NCI-H2196 treated with DMSO at 0.1 percent for 48 hours (cell line): ENCODE measurements around the gene METTL16.

Experiments
- DNase-seq: peaks from one replicate; lab custom pipeline; 2025; ENCODE audit not compliant: unreplicated experiment; lab: John Stamatoyannopoulos, UW

METTL16 gene

GRCh38 chr17:2397247-2398171 is 114.2 kb downstream of the METTL16 start:
- no peak for DNase-seq

DNA sequence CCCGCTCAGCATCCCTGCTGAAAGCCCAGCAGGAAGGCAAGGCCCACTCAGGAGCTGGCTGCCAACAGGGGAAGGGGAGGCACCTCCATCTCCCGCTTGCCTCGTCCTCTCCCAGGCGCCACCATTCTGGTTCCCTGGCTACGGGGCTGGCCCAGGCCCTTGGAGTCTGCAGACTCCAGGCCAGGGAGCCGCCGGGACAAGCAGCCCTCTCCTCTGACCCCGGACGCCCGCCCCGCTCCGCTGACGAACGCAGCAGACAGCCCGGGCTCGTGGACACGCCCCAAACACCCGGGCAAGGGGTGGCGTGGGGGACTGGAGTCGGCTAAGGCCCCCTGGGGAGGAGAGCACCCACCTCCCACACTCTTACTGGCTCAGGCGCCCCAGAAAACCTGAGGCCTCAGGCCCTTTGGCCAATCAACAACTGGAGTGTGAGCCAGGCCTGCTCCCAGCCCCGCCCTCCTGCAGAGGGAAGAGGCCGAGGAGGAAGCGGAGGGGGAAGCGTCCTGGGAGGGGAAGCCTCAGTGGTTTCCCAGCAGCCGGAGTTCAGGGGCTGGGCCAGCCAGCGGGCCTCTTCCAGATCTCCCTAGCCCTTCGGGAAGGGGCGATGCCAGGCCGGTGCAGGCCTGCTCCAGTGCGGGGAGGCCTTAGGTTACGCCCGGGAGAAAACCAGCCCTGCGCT is 115.0 kb downstream of the METTL16 start:
- peak; percentile 62 for DNase-seq

DNA sequence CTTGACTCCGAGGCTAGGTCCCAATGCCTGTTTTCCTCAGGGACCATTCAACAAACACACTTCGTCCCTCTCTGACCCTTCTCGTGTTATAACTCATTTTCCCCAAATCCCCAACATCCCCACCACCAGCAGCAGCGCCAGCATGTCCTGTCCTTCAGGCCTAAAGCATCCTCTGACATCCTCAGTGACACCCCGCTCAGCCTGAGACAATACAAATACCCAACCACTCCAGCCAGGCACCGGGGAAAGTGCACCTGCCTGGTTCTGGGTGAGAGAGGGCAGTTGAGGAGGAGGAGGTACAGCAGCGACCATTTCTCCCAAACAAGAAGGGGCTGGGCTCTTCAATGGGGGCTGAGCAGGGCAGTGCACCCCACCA is 115.5 kb downstream of the METTL16 start:
- DNase-seq: no peak

DNA sequence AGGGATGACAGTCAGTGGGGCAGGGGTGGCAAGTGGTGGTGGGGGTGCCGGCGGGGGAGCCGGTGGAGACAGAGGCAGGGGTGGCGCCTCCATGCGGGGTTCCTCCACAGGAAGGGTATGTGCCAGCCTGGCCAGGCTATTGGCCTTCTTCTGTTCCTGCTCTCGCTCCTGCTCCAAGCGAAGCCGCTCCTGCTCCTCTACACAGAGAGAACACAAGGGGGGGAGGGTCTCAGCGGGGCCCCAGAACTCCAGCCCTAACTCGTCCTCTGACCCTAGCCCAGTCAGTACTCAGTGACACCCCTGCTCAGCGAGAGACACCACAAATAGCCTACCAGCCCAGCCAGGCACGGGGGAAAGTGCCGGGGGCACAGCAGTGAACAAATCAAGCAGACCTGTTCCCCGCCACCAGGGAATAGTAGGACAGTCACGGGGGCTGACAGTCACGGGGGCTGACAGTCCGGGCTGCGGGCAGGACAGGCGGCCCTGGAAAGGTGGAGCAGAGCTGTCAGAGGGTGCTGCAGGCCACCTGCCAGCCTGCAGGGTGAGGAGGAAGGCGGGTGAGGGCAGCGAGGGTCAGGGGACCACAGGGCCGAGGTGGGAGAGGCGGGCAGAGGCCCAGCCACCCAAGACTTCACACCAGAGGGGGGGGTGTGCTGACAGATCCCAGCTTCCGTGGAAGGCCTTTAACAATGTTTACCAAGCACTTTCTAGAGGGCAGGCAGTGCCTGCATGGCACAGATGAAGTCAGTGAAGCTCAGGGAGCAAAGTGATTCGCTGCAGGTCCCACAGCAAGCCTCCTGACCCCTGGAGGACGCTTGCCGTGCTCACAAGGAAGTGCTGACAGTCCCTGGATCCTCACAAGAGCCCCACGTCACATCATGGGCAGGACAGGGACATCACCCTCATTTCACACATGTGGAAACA is 116.2 kb downstream of the METTL16 start:
- DNase-seq: no peak

GRCh38 chr17:2394775-2395201 is 116.9 kb downstream of the METTL16 start:
- no peak for DNase-seq

- no peak for DNase-seq
These were observed 117.5 kb downstream of the METTL16 start for GRCh38 chr17:2393954-2394749.

DNA sequence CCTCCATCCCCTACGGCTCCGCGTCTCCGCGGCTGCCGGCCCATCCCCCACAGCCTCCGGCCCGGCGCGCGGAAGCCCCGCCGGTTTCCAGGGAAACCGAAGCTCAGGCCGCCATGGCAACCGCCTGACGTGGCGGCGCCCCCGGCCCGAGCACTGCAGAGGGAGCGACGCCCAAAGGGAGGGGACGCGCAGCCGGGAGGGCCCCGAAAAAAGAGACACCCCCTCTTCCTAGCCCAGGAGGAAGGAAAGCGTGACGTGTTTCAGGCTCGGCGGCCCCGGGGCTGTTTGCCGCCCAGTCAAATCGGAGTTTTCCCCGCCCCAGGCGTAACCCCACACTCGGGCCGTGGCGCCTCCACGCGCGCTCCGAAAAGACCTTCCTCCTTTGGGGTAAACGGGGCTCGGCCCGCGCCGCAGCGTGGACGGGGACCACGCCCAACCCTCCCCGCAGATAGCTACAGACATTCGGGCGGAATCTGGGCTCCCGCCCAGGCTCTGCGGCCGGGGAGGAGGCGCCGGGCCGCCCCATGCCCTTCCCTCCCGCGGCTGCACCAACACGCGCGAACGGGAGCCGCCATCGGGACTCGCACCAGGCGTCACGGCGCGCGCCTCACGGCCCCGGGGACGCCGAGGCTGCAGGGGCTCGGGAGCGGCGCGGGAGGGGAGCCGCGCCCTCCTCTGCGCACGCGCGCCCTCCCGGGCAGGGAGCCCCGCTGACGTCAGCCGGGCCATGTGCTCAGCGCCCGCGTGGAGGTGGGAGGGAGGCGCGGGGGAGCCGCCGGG is 118.3 kb downstream of the METTL16 start:
- peak; percentile 20 for DNase-seq

- DNase-seq: peak; percentile 60
These were observed 119.2 kb downstream of the METTL16 start for GRCh38 chr17:2392252-2393173.

GRCh38 chr17:2391597-2392251 is 120.0 kb downstream of the METTL16 start:
- DNase-seq: no peak

DNA sequence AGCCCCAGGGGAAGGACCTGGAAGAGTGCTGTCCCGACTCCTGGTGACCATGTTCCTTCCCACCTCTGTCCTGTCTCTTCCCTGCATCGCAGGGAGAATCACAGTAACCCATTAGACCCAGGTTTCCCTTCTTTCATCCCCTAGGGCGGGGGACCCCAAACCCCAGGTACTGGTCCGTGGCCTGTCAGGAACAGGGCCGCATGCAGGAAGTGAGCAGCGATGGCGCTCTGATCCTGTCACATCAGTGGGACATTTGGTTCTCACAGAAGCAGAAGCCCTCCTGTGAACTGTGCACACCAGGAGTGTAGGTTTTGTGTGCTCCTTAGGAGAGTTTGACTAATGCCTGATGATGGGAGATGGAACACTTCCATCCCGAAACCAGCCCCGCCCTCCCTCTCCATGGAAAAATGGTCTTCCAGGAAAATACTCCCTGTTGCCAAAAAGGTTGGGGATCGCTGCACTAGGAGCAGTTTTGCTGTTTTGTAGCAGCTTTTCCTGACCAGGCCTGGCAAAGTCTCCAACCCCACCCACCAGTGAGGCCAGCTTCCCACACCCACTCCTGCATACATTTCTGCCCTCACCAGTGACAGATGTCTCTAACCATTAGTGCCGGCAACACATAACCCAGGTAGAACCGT is 121.4 kb downstream of the METTL16 start:
- no peak for DNase-seq

DNA sequence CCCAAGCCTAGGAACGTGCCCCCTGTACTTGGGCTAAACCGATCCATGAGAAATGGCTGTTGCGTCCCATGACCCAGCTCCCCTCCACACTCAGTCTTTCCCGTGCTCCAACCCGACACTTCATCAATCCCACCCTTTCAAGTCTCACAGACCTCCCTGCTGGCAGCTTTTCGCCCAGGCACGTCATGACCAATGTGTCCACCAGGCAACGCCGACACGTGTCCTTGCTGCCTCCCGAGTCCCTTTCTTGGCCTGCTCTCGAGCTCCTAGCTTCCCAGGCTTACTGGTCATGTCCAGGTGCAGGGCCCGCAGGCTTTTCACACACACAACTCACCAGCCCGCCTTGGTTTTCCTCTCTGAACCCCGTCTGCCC is 123.0 kb downstream of the METTL16 start:
- no peak for DNase-seq

GRCh38 chr17:2388020-2388682 is 123.5 kb downstream of the METTL16 start:
- DNase-seq: no peak

GRCh38 chr17:2387086-2388019 is 124.3 kb downstream of the METTL16 start:
- DNase-seq: no peak

DNA sequence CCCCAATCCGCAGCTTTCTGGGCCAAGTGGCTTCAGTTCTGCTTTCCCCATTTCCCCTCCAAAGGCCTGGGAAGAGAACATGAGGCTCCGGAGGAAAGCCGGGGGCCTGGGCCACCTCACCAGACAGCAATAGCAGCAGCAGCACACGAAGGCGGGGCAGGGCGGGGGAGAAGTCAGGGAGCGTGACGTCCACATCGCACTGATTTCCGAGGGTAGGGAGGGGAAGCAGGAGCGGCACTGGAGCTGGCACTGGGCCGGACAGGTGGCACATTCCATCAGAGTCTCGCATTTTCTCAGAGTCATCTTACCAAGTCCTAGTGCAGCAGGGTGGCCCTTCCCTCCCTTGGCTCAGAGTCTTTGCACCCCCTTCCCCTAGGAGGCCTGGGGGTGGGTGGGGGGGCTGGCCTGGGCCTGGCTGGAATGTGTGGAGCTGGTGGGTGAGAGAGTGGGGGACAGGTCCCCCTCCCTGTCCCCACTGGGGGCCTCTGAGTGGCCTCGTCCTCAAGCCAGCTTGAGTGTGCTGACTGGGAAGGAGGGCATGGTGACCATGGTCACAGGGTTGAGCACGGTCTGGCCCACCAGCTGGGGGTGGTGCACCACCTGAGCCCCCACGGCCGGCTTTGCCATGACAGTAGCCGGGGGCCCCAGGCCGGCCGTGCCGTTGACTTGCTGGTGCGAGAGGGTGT is 125.1 kb downstream of the METTL16 start:
- no peak for DNase-seq
